ENCODE data around the gene SPESP1.

SPESP1 gene

DNA sequence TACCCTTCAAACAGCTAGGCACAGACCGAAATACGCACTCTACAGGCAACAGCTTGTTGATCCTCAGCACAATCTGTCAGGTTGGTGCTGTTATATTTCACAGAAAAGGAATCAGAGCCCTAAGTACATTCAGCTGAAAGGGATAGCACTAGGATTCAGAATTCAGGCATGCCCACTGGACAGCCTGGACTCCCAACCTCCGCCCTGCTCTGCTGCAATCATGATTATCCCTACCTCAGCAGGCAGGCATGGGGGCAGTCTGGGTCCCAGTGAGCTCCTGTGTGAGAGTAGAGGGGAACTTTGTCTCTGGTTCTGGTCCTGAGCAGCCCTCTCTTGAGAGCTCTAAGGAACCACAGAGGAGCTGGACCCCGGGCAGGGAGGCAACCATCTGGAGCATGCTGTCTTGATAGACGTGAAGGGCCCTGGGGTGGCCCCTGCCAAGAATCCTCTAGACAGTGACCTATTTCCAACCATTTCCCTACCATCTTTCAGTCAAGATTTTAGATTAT lies 60.7 kb downstream of the SPESP1 start:
- in situ Hi-C loops (cut with MboI; ENCODE audit: low sequenced_read_pairs), result no loop called here

GRCh38 chr15:68991723-68992122 lies 61.4 kb downstream of the SPESP1 start:
- in situ Hi-C loops (cut with MboI; ENCODE audit: low sequenced_read_pairs), result no loop called here

- in situ Hi-C loops (cut with MboI; ENCODE audit: low sequenced_read_pairs), result no loop called here
These were observed 62.4 kb downstream of the SPESP1 start for GRCh38 chr15:68992696-68993095.

DNA sequence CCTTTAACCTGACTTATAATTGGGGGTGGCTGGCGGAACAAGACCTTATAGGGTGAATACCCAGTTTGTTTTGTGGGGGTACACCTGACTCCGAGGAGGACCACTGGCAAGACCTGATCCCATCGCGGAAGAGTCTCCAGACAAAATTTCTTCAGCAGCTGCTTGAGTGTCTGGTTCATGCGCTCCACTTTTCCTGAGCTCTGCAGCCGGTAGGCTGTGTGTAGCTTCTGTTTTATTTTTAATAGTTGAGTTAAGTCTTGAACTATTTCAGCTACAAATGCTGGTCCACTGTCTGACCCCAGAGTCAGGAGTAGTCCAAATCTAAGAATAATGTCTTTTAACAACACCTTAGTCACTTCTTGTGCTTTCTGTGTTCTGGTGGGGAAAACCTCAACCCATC lies 63.0 kb downstream of the SPESP1 start:
- in situ Hi-C loops (cut with MboI; ENCODE audit: low sequenced_read_pairs), result no loop called here

DNA sequence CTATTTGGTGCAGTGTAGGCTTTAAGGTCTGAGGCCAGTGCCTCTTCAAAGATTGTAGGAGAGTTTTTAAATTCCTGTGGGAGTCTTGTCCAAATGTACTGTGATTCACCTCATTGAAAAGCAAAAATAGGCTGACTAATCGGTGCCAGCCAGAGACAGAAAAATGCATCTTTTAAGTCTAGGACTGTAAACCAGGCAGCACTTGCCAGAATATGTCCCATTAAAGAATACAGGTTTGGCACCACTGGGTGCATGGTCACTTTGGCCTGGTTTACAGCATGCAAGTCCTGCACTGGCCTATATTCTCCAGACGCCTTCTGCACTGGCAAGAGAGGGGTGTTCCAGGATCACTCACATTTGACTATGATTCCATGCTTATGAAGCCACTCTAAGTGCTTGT lies 63.8 kb downstream of the SPESP1 start:
- in situ Hi-C loops (cut with MboI; ENCODE audit: low sequenced_read_pairs), result no loop called here

DNA sequence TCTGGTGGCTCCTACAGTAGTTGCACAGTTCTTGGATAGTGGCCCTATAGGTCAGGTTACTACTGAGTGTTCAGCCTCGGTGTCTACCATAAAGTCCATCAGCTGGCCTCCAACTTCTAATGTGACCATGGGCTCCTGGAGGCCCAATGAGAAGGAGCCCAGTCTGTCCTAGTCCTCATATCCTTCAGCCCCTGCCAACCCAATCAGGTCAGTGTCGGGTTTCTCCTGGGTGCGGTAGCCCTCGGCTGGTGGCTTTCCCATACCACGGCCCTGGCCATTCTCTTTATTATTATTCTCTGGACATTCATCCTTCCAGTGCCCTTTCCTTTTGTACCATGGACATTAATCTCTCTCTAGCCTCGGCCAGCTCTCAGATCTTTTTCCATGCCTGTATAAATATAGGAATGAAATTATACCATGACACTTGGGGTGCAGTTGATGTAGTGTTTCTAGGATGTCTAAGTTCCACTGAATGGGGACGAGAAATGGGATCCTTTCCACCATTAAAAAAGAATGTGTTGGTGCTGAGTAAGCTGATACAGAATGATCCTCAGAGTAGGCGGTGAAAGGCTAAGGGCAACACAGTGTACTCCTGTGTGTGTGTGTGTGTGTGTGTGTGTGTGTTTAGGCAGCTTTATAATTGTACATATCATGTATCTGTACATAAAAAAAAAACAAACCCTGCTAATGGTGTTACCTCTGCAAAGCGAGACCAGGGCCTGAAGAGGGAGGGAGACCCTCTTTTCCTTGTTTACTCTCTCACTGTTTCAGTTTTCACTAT lies 64.8 kb downstream of the SPESP1 start:
- in situ Hi-C loops (cut with MboI; ENCODE audit: low sequenced_read_pairs), result no loop called here
